Effector CD8-positive, alpha-beta T cell (primary cell): Measurements from ENCODE around the gene RC3H2.
A peak's percentile ranks its signal among the peaks of the same experiment; 100 is the strongest.
"Not testable (repeated sequence)": the region's sequence is repeated elsewhere in the genome, so short reads cannot be mapped to it uniquely, and the experiment has no call there.

Experiments used
- DNase-seq: peaks from one replicate; lab custom pipeline; 2025; lab: John Stamatoyannopoulos, UW

RC3H2 gene

DNA sequence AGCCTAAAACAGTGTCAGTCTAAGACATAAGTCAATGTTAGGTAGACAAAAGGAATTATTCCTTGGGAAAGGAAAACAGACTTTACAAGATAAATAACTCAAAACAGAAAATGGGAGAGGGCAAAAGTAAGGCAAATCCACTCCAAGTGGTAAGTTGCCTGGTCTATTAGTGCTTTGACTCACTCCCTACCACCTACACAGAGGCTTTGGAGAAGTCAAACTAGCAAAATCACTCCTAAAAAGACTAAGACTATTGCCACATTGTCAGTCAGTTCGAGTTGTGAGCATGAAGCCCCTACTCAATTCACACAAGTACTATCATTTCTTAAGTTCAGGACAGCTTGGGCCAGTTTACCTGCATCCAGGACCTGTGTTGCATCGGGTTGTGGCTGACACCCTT, 13.2 kb upstream of the RC3H2 start:
- no peak for DNase-seq

GRCh38 chr9:122912964-122913673, 8.0 kb upstream of the RC3H2 start, which contains the start of gene ZBTB6:
Gene ZBTB6 (minus strand): TSS chr9:122913323. CDS start chr9:122912072, 1,251 bp downstream.
- peak; percentile 49 for DNase-seq

GRCh38 chr9:122912671-122912963, 7.5 kb upstream of the RC3H2 start:
- DNase-seq, result no peak

DNA sequence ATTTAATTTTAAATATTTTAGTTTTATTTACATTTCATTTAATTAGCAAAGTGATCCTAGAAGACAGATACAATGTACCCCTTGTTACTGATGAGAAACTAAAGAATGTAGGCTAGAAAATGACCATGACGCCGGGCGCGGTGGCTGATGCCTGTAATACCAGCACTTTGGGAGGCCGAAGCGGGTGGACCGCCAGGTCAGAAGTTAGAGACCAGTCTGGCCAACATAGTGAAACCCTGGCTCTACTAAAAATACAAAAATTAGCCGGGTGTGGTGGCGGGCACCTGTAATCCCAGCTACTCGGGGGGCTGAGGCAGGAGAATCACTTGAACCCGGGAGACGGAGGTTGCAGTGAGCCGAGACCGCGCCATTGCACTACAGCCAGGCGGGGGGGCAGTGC, 963 bp upstream of the RC3H2 start:
- DNase-seq, result not testable (repeated sequence)

DNA sequence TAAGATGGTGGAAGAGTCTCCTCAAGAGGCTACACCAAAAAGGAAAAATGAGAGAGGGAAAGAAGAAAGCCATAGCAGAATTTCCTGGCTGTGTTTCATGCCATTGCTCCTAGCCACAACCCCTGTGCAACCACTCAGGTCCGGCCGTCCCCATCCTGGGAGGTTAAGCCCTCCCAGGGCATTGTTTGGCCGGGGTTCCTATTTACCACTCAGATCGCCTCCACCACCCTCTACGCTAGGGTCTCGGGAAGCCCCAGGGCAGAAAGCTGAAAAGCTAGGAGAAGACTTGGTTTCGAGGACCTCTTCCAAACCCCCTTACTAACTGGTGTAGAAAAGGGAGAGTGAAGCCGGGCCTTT, 715 bp downstream of the RC3H2 start:
- no peak for DNase-seq

- no peak for DNase-seq
Observed at GRCh38 chr9:122900791-122901190, 4.4 kb downstream of the RC3H2 start.

DNA sequence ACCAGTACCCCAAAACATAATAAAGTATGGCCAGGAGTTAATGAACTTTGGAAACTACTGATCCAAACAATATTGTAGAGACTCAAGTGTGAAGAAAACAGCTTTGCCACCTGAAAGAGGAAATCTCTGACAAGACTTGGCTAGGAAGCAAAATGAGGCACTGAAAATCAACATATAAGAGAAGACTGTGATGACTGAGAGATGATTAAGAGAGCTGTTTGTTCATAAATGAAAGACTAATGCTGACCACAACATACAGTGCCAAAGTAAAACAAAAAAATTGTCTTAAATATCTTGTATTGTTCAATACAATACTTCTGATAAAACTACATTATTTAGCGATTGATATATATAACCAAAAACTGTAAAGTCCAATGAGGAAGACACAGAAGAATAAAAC, 7.2 kb downstream of the RC3H2 start:
- DNase-seq, result no peak

DNA sequence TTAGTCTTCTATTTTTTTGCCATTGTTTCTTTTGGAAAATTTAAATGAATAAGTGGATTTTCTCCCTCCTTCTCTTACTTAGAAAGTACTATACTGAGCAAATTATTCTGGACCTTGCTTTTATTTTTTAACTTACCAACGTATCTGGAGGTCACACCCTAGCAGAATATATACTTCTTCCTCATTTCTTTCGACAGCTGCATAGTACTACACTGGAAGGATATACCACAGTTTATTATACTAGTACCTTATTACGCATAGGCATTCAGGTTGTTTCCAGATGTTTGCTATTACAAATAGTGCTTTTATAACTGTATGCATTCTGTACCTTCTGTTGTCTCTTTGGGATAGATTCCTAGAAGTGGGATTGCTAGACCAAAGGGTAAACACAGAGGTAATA, 16.7 kb downstream of the RC3H2 start:
- no peak for DNase-seq

DNA sequence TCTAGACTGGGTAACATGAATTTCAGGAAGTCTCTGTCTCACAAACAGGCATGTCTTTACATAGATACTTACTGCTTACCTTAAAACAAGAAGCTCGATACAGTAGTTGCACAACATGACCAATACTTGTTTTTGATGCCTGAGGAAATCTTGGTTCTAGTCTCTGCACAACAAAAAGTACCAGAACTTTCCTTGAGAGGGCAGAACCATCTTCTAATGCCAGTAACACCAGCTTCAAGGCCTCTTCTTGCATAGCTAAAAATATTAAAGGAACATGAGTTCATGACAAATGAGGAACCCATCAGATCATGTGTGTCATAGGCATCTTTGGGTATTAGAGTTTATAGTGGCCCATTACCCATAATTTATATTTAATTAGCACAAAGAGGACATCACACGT, 22.0 kb downstream of the RC3H2 start:
- DNase-seq, result no peak

DNA sequence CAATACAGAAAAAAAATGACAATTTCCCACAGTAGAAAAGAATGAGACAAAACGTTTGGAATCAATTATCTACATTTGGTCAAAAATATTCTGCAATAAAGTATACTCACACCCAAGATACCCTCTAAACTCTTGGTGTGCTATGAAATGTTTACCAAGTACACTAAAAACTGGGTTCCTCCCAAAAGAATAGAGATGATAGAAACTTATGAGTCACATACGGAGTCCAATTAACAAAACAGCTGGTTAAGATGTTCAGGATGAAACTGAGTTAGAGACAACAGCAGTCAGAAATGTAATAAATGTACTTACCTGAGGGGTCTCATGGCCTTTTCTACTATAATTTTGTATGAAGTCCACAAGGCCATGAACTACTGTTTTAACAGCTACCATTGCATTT, 25.7 kb downstream of the RC3H2 start:
- DNase-seq, result no peak

DNA sequence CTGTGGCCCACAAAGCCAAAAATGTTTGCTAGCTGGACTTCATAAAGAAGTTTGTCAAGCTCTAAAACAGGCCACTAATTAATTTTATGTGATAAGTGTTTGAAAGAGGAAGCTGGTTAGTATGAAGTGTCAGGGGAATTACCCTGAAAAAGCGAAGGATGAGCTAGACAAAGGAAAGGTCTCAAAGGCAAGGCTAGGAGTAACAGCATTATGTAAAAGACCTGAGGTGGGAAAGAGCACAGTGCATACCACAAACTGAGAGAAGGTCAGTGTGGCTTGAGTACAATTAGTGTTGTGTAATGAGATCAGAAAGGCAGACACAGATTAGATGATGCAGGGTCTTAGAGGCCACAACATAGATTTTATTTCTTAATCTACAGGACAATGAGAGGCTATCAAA, 29.6 kb downstream of the RC3H2 start:
- no peak for DNase-seq

GRCh38 chr9:122867276-122867675, 37.9 kb downstream of the RC3H2 start:
- DNase-seq, result not testable (repeated sequence)

GRCh38 chr9:122866079-122866478, 39.1 kb downstream of the RC3H2 start:
- no peak for DNase-seq

DNA sequence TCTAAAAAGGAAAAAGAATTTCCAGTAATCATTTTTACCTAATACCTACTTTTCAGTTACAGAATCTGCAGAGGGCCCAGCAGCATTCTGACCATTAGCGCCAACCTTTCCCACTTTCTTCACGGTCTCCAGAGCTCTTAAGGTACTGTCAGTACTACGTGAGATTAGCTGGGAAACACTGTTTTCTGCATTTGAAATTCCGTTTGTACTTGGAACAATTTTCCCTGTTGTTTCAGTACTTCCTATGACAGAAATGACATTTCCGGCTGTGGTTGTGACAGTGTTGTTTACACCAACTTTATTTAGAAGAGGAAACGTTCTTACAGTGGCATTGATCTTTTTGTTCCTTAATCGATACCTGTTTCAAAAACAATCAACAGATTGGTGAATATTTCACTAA, 39.9 kb downstream of the RC3H2 start:
- no peak for DNase-seq

- no peak for DNase-seq
Observed at GRCh38 chr9:122863407-122863806, 41.8 kb downstream of the RC3H2 start.

GRCh38 chr9:122860319-122861142, 44.6 kb downstream of the RC3H2 start:
- no peak for DNase-seq

- DNase-seq, result no peak
Observed at GRCh38 chr9:122857815-122858214, 47.3 kb downstream of the RC3H2 start.

- not testable (repeated sequence) for DNase-seq
Observed at GRCh38 chr9:122852085-122852786, 52.9 kb downstream of the RC3H2 start.

- DNase-seq, result no peak
Observed at GRCh38 chr9:122848256-122848943, 56.8 kb downstream of the RC3H2 start.

- no peak for DNase-seq
Observed at GRCh38 chr9:122846371-122846940, 58.7 kb downstream of the RC3H2 start.

- no peak for DNase-seq
Observed at GRCh38 chr9:122845116-122845515, 60.0 kb downstream of the RC3H2 start.

DNA sequence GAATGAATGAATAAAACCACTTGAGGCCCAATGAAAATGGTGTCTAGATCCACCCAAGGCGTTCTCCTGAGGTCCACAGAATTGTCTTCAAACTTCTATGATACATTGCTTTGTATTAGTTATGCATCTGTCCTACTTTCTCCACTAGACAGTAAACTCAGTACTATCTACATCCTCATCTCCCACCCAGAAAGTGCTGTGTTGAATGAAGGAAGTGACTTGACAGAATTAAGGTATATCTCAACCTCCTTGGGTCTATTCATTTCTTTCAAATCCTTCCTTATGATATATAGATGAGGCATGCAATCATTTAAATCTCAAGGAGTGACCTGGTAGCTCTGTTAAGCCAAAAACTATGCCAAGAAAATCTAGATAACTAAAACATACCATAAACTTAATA, 61.0 kb downstream of the RC3H2 start:
- DNase-seq, result no peak
